Suprapubic skin (tissue), 4 donors: Measurements from ENCODE around the gene CYP3A7.
"Not testable (repeated sequence)": the region's sequence is repeated elsewhere in the genome, so short reads cannot be mapped to it uniquely, and the experiment has no call there.

Source experiments
- CTCF ChIP-seq, 2 donors: fragments of 200-600 bp in 1 of 2; fragments of 450-650 bp in 1 of 2; sonication (generic) in 1 of 2; IDR thresholded peaks; one replicate each; pipeline ENCODE4 v1.5.1; 2016 to 2019; ENCODE audit warnings: antibody characterized with exemption in 2 of 2, mild to moderate bottlenecking in 1 of 2, moderate library complexity in 1 of 2
- EP300 ChIP-seq: sonication (generic); formaldehyde crosslinking; IDR thresholded peaks from one replicate; pipeline ENCODE4 v1.6.1; 2017; ENCODE audit warnings: antibody characterized with exemption
- POLR2AphosphoS5 ChIP-seq, 3 donors: sonication (generic); formaldehyde crosslinking; IDR thresholded peaks; one replicate each; pipeline ENCODE4 v1.6.1; 2017; ENCODE audit warnings: antibody characterized with exemption in 3 of 3

GRCh38 chr7:99690918-99691317 is 44.1 kb downstream of the CYP3A7 start:
- TF ChIP-seq EP300; CTCF (IDR thresholded peaks at IDR 0.05); POLR2AphosphoS5 (IDR thresholded peaks at IDR 0.05): not testable (repeated sequence)
